NCI-H774 (cell line): ENCODE data around the gene LMAN2.

ENCODE experiments used
- DNase-seq: peaks from one replicate; lab custom pipeline; 2025; lab: John Stamatoyannopoulos, UW

Gene LMAN2

DNA sequence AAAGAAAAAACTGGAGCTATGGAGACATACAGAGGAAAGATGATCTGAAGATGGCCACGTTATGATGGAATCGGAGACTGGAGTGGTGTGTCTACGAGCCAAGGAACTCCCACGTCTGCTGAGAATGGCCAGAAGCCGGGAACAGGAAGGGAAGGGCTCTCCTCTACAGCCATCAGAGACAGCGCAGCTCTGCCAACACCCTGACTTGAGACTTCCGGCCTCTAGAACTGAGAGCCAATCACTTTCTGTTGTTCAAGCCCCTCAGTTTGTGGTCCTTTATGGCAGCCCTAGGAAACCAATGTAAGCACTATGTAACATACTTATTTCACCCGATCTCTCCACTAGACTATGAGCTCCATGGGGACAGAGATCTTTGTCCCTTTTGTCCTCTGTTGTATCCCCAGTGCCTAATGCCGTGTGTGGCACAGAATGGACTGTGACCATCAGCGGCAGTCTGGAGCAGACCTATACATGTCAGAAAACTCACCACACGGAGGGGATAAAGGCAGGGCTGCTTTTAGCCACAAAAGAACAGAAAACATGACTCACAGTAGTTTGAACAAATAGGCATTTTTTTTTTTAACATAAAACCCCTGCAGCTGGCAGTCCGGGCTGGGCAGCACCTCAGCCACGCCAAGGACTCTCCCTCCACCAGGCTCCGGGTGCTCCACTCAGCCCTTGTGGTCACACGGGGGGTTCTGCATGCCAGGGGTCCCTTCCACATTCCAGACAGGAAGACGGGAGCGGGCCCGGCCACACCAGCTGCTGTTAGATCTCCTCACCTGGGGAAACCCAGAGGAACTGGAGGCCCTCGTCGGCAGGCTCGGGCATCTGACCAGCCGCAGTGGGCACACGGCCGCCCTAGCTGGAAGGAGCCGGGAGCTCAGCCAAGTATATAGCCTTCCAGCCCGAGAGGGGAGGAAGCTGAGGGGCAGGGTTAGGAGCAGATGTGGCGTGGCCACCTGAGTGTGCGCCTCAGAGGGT is 23.6 kb downstream of the LMAN2 start:
- DNase-seq = no peak

- no peak for DNase-seq
Measured at GRCh38 chr5:177325868-177326381, 25.5 kb downstream of the LMAN2 start.

- no peak for DNase-seq
Measured at GRCh38 chr5:177320879-177321278, 30.6 kb downstream of the LMAN2 start.

DNA sequence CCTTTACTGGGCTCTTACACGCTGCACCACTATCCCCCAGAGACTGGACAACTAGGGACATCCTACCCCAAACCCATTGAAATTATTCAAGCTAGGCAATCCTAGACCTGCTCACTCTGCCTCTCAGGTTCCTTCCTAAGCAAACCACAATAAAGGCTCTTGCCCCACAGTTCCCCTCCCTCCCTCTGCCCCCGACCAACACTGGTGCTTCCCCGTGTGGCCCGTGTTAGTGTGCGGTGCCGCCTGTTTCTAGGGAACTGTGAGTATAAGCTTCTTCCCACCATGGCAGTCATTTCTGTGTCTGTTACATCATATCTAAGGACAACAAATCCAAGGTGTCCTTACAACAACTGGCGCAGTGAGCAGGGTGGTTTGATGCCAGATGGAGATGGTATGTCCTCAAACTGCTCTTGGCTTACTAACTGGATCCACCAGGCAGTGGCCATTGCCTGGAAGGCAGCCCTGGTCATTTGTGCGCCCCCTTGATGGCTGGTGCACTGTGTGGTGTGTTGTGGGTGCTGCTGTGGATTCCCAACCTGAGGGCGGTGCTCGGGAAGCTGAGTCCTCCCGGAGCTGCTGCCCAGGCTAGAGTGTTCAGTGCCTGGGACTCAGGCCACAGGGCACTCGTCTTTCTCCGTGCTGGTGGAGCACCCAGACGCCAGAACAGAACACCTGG is 31.4 kb downstream of the LMAN2 start:
- no peak for DNase-seq

- DNase-seq = peak; percentile 35
Measured at GRCh38 chr5:177317959-177318377, 33.5 kb downstream of the LMAN2 start.

- DNase-seq = no peak
Measured at GRCh38 chr5:177316005-177316404, 35.5 kb downstream of the LMAN2 start.

DNA sequence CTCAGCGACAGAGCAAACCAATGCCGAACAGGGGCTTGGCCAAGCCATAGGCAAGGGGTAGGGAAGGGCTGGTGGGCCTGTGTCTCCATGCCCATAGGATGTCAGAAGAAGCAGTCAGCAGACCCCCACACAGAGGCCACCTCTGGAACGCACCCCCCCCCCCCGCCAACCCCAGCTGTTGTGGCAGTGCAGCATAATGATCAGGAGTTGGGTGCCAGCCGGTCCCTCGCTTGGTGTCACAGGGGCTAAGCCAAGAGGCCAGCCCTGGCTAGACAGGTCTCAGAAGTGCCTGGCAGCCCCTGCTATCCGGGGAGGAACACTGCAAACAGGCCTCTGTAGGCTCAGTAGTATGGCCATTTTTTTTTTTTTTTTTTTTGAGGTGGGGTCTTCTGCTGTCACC is 36.1 kb downstream of the LMAN2 start:
- no peak for DNase-seq

DNA sequence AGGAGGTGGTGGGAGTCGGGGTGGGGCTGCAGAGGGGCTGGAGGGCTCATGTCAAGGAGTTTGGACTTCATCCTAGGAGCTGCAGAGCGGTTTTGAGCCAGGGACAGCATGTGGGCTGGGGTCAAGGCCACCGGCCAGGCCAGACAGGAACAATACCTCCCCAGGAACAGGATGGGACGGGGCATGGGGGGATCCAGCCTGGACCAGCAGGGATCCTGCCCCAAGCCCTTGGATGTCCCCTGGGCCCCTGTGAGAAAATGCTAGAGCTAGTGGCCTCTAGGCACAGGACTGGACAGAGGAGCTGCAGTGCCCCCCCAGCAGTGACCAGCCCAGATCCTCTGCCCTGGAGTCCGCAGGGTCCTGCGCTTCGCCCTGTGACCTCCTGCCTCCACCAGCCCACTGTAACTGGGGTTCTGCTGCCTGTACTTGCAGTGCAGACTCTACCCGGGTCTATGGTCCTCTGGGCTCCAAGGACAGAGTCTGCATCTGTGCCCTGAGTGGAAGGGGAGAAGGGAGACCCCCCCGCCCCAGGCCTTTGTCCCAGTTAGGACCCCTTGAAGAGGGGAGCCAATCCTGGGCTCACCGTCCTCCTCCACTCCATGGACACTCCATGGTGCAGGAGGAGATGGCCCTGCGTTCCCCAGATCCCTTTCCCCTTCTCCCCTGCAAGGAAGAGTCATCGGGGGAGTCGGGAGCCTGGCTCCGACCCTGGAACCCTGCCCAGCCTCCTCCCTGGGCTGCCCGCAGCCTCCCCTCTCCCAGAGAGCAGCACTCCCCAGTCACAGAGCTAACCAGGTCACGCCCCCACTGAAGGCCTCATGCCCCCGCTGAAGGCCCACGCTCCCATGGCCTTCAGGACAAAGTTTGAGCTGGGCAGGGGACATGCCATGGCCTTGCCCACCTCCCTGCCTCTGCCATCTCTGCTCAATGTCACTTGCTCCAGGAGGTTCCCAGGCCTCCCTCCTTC is 36.8 kb downstream of the LMAN2 start:
- no peak for DNase-seq

DNA sequence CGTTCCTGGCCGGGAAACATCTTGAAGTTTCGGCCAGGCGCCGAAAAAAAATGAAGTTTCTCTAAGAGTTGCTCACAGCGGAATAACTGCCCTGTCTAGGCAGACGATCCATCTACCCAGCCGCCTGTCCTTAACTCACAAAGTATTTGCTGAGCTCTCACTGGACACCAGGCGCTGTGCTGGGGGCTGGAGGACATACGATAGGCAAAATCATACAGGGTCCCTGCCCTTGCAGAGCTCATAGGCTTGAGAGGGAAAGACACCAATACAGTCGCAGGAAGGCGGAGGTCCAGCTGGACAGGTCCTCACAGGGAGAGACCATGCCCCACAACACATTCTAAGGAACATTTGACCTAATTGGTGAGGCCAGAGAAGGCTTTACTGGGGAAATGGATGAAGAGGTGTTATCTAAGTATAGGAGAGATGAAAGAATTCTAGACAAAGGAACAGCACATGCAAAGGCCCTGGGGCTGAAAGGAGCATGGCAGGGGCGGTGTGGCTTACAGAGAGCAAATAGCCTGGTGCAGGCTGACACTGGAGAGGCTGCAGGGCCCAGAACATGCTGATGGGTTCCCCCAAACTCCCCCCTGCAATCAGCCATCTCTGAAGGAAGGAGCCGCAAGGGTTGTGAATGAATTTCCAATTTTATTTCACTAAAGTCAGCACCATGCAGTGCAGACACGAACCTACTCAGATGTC is 37.8 kb downstream of the LMAN2 start:
- DNase-seq = no peak

- DNase-seq = no peak
Measured at GRCh38 chr5:177312649-177313181, 38.8 kb downstream of the LMAN2 start.

DNA sequence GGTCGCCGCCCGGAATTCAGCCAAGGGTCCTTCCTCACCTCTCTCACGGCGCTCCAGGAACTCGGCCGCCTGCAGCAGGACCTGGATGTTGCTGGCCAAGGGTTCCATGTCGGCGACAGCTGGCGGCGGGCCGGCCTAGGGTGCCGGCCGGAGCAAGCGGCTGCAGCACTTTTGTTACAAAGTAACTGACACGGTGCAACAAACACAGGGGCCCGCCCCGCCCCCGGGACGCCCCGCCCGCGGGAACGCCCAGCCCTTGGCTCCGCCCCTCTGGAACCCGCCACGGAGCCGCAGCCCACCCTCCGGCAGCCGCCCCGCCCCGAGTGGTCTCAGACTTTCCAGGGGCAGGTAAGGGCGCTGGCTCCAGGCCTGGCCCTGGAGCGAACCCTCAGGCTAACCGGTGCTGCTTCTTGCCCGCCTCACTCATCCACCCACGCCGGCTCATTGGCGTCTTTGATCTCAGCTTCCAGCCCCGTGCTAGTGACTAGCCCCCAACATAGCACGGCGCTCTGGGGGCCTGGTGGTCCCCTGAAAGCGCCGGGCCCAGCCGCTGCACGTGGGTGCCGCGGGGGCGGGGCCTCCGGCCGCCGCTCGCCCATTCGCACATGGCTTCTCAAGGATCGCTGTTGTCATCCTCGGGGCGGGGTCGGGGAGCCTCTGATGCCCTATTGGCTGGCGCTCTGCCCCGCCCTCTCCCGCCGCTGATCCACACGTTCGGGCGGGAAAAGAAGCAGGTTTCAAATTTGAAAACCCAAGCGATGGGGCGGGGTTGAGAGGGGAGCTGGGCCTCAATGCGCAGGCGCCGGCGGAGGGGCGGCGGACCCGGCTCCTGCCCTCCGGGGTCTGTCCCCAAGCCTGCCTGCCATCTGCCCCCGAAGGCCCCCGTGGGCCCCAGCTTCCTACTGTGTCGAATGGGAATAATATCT is 39.5 kb downstream of the LMAN2 start, which contains the start of gene MXD3:
Gene MXD3 (minus strand): TSS at position 176 of the 926 bp plus-strand sequence. CDS start 68 bp downstream, at position 108.
- peak; percentile 95 for DNase-seq

DNA sequence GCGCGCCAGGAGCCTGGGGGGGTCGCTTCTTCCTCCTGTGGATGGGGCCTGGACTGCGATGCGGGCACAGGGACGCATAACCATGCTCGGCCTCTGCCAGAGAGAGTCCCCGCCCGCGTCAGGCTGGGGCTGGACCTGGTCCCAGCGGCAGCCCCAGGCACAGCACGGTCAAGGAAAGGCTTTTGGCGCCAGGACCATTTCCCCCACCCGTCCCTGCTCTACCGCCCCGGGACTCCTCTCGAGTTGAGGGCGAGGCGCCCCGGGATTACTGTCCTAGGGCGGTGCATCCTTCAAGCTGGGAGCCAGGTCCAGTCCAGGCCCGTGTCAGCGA is 40.1 kb downstream of the LMAN2 start:
- no peak for DNase-seq

DNA sequence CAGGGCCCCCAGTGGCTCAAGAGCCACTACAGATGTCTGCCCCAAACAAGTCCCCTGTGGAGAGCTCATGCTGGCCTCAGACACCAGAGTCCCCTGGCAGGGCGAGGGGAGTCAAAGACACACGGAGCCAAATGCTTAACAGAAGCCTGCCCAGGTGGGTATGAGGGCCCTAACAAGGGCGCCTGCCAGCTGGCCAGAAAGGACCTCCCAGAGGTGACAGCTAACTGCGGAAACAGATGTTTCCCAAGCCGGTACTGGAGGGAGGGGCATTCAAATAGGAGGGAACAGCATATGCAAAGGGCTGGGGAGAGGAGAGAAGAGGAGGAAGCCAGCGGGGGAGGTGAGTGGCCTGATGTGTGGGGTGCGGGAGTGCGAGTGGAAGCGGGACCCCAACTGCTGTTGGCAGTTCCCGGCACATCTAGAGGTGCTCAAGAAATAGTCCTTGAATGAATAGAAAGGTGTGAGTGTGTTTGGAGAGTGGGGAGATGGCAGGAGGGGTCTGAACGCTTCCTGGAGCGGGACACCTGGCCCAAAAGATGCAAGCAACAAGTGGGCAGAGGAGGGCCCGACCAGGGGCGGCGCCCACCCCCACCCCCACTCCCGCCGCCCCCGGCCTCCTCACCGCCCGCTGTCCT is 40.6 kb downstream of the LMAN2 start:
- no peak for DNase-seq

GRCh38 chr5:177310332-177310731 is 41.1 kb downstream of the LMAN2 start:
- no peak for DNase-seq

GRCh38 chr5:177309351-177310191 is 41.9 kb downstream of the LMAN2 start:
- DNase-seq = peak; percentile 47

- no peak for DNase-seq
Measured at GRCh38 chr5:177308740-177309139, 42.7 kb downstream of the LMAN2 start.

- no peak for DNase-seq
Measured at GRCh38 chr5:177307544-177308363, 43.7 kb downstream of the LMAN2 start.
